ENCODE results near the gene ATP2B2. TPM values are rescaled to one million over a fixed set of nuclear protein-coding genes. Genes with fewer than 3 reads are reported as not detected.

The ATP2B2 gene
- total RNA-seq, 4 donors from 2014 or later, result not detected

DNA sequence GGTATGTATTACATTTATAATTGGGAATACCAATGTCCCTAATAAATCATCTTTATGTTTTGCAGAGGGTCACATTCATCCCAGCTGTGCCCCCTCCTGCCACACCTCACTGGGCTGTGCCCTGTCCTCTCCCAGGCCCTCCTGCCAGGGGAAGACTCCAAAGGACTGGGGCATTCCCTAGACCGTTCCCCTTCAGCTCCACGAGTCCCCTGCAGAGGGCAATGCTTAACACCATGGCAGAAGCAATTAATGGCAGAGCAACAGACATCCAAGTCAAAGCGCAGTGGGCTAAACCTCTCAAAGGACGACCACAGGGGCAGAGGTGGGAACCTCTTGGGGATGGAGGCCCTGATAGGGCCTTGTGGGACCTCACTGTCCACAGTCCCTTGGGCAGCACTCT, 113.1 kb downstream of the ATP2B2 start:
- no peaks in the 10 kb centered on the region for H3K27me3 ChIP-seq
- WGBS, 2 donors (ENCODE audit: low coverage in 1 of 2), result 56% methylated on average over 4 of the region's 4 CpGs; no CpG with 5 or more reads in 1 of the 2 donors
- no peak overlapping the region for H3K4me3 ChIP-seq
- in situ Hi-C loops (cut with MboI; ENCODE audit: low pct_ligation_motif_present in 1 of 4, low pct_unique_long_range_greater_than_20kb in 1 of 4, low sequenced_read_pairs in 3 of 4) (no loop called here), intact Hi-C loops (cut with DNase I; ENCODE audit: low total_unique reads) (no loop called here)
- no peaks in the 10 kb centered on the region for H3K9me3 ChIP-seq
- no peaks in the 10 kb centered on the region for H3K36me3 ChIP-seq
- no peak for DNase-seq
- TF ChIP-seq EP300 (IDR thresholded peaks at IDR 0.05; ENCODE audit: low read depth) (no peak), POLR2AphosphoS5 (IDR thresholded peaks at IDR 0.05) (no peak), POLR2A (IDR thresholded peaks at IDR 0.05) (no peak)
- TF ChIP-seq, protein P1, sequence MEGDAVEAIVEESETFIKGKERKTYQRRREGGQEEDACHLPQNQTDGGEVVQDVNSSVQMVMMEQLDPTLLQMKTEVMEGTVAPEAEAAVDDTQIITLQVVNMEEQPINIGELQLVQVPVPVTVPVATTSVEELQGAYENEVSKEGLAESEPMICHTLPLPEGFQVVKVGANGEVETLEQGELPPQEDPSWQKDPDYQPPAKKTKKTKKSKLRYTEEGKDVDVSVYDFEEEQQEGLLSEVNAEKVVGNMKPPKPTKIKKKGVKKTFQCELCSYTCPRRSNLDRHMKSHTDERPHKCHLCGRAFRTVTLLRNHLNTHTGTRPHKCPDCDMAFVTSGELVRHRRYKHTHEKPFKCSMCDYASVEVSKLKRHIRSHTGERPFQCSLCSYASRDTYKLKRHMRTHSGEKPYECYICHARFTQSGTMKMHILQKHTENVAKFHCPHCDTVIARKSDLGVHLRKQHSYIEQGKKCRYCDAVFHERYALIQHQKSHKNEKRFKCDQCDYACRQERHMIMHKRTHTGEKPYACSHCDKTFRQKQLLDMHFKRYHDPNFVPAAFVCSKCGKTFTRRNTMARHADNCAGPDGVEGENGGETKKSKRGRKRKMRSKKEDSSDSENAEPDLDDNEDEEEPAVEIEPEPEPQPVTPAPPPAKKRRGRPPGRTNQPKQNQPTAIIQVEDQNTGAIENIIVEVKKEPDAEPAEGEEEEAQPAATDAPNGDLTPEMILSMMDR (IDR thresholded peaks at IDR 0.05), result no peak
- no peaks in the 10 kb centered on the region for H3K4me1 ChIP-seq
- H3K27ac ChIP-seq, result no peak overlapping the region

DNA sequence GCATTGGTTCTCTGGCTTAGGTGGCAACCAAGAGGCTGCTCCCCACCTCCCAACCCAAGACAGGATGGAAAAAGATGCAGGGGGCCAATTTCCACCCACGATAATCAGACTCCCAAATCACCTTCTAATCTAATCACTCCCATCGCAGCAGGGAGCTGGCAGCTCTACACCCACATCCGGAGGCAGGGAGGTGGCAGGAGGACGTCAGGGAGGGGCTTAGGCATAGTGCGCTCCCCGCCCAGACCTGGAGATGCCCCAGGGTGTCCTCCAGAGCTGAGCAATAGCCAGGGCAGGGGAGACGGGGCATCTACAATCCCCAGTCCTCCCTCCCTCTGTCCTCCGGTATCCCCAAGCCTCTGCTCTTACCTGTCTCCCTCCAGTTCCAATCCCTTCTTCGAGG, 114.0 kb downstream of the ATP2B2 start:
- intact Hi-C loops (cut with DNase I; ENCODE audit: low total_unique reads), result no loop called here
- WGBS, 2 donors (ENCODE audit: low coverage in 1 of 2), result 68% methylated on average over 9 of the region's 9 CpGs; no CpG with 5 or more reads in 1 of the 2 donors
- no peak for TF ChIP-seq POLR2A (IDR thresholded peaks at IDR 0.05)
- TF ChIP-seq, protein P1 (IDR thresholded peaks at IDR 0.05), result no peak
- no peak for TF ChIP-seq POLR2AphosphoS5 (IDR thresholded peaks at IDR 0.05)
- TF ChIP-seq EP300 (IDR thresholded peaks at IDR 0.05; ENCODE audit: low read depth), result no peak
- no peaks in the 10 kb centered on the region for H3K4me1 ChIP-seq
- H3K9me3 ChIP-seq, result no peaks in the 10 kb centered on the region
- no peaks in the 10 kb centered on the region for H3K36me3 ChIP-seq
- no peak for DNase-seq
- H3K27ac ChIP-seq, result no peak overlapping the region
- H3K4me3 ChIP-seq, result no peak overlapping the region
- no peaks in the 10 kb centered on the region for H3K27me3 ChIP-seq
- in situ Hi-C loops (cut with MboI; ENCODE audit: low pct_ligation_motif_present in 1 of 4, low pct_unique_long_range_greater_than_20kb in 1 of 4, low sequenced_read_pairs in 3 of 4), result no loop called here

GRCh38 chr3:10390641-10391373, 114.6 kb downstream of the ATP2B2 start:
- no peaks in the 10 kb centered on the region for H3K27me3 ChIP-seq
- H3K4me3 ChIP-seq, result no peak overlapping the region
- no peak overlapping the region for H3K27ac ChIP-seq
- H3K4me1 ChIP-seq, result no peaks in the 10 kb centered on the region
- no peaks in the 10 kb centered on the region for H3K9me3 ChIP-seq
- no peaks in the 10 kb centered on the region for H3K36me3 ChIP-seq
- 83% methylated on average over 7 of the region's 7 CpGs; no CpG with 5 or more reads in 1 of the 2 donors for WGBS, 2 donors (ENCODE audit: low coverage in 1 of 2)
- intact Hi-C loops (cut with DNase I; ENCODE audit: low total_unique reads) (no loop called here), in situ Hi-C loops (cut with MboI; ENCODE audit: low pct_ligation_motif_present in 1 of 4, low pct_unique_long_range_greater_than_20kb in 1 of 4, low sequenced_read_pairs in 3 of 4) (no loop called here)
- TF ChIP-seq EP300 (IDR thresholded peaks at IDR 0.05; ENCODE audit: low read depth), result no peak
- TF ChIP-seq POLR2A (IDR thresholded peaks at IDR 0.05), result no peak
- no peak for TF ChIP-seq POLR2AphosphoS5 (IDR thresholded peaks at IDR 0.05)
- TF ChIP-seq, protein P1 (IDR thresholded peaks at IDR 0.05), result no peak
- DNase-seq, result no peak

DNA sequence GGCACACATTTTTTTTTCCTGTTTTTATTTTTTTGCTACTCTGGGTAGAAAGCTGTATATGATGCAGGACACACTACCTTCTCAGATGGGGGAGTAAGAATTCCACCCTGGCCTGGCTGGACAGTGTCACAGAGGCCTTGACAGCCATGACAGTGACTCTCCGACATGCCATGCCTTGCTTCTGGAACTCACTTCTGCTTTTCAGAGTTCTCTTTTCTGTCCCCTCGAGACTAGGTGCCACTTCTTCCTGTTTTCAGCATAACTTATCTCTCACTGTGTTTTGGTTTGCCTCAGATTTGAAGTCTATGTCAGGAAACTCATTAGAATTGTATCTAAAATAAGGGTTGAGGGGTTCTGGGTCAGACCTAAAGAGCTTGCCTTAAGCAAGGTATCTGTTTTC, 115.4 kb downstream of the ATP2B2 start:
- 40 to 49% methylated on average over 2 of the region's 2 CpGs for whole genome bisulfite sequencing, 2 donors (ENCODE audit: low coverage in 1 of 2)
- intact Hi-C loops (cut with DNase I; ENCODE audit: low total_unique reads), result no loop called here
- no peaks in the 10 kb centered on the region for H3K27me3 ChIP-seq
- DNase-seq, result no peak
- H3K27ac ChIP-seq, result no peak overlapping the region
- no peaks in the 10 kb centered on the region for H3K9me3 ChIP-seq
- in situ Hi-C loops (cut with MboI; ENCODE audit: low pct_ligation_motif_present in 1 of 4, low pct_unique_long_range_greater_than_20kb in 1 of 4, low sequenced_read_pairs in 3 of 4), result no loop called here
- H3K36me3 ChIP-seq, result no peaks in the 10 kb centered on the region
- no peaks in the 10 kb centered on the region for H3K4me1 ChIP-seq
- H3K4me3 ChIP-seq, result no peak overlapping the region
- TF ChIP-seq EP300 (IDR thresholded peaks at IDR 0.05; ENCODE audit: low read depth) (no peak), POLR2A (IDR thresholded peaks at IDR 0.05) (no peak), POLR2AphosphoS5 (IDR thresholded peaks at IDR 0.05) (no peak)
- TF ChIP-seq, protein P1 (IDR thresholded peaks at IDR 0.05), result no peak

Measured in transverse colon (tissue), 4 donors.